Measurements from ENCODE around the gene UBAC1. TPM values are rescaled to one million over a fixed set of nuclear protein-coding genes. Genes with fewer than 3 reads are reported as not detected.
A peak's percentile ranks its signal among the peaks of the same experiment; 100 is the strongest.

Gene UBAC1
- total RNA-seq, 1 experiment from 2014 or later, result 58.2 TPM

GRCh38 chr9:135992486-135993408 is 31.6 kb upstream of the UBAC1 start:
- Histone ChIP-seq H3K27me3 (replicated peaks; ENCODE audit: insufficient read depth, low read depth, low read length, poor library complexity) (no peaks in the 10 kb centered on the region), H3K36me3 (ENCODE audit: insufficient read depth, low read length, poor library complexity, severe bottlenecking) (no peaks in the 10 kb centered on the region), H3K9me3 (ENCODE audit: low read depth, low read length, poor library complexity, severe bottlenecking) (no peaks in the 10 kb centered on the region), H3K27ac (ENCODE audit: low read depth, low read length, poor library complexity, severe bottlenecking) (peak overlapping the region; percentile 35), H3K4me1 (ENCODE audit: insufficient read depth, low read length, poor library complexity, severe bottlenecking) (peaks cover 40% of the 10 kb centered on the region), H3K4me3 (ENCODE audit: low read depth, low read length, poor library complexity, severe bottlenecking) (no peak overlapping the region)
- no TSS peak for BruUV-seq (replicated peaks)
- intact Hi-C loops (cut with micrococcal nuclease; ENCODE audit: unreplicated experiment), result no loop called here
- CTCF ChIA-PET, result no interaction called here
- peak; percentile 39 for DNase-seq (ENCODE audit: low spot score)
- TF ChIP-seq EZH2 (IDR thresholded peaks at IDR 0.05; ENCODE audit: borderline replicate concordance, low read depth, low read length, poor library complexity, severe bottlenecking), result no peak
- TF ChIP-seq CTCF (conservative IDR thresholded peaks at IDR 0.05; ENCODE audit: low read depth, low read length), result no peak
- POLR2A ChIA-PET (ENCODE audit: low non-redundant PET), result no interaction called here

- POLR2A ChIA-PET (ENCODE audit: low non-redundant PET), result no interaction called here
- CTCF ChIA-PET, result no interaction called here
- BruUV-seq (replicated peaks), result no TSS peak
- H3K36me3 ChIP-seq (ENCODE audit: insufficient read depth, low read length, poor library complexity, severe bottlenecking), result no peaks in the 10 kb centered on the region
- H3K4me3 ChIP-seq (ENCODE audit: low read depth, low read length, poor library complexity, severe bottlenecking), result no peak overlapping the region
- H3K9me3 ChIP-seq (ENCODE audit: low read depth, low read length, poor library complexity, severe bottlenecking), result no peaks in the 10 kb centered on the region
- H3K27me3 ChIP-seq (replicated peaks; ENCODE audit: insufficient read depth, low read depth, low read length, poor library complexity), result no peaks in the 10 kb centered on the region
- H3K27ac ChIP-seq (ENCODE audit: low read depth, low read length, poor library complexity, severe bottlenecking), result no peak overlapping the region
- DNase-seq (ENCODE audit: low spot score), result no peak
- peaks cover 40% of the 10 kb centered on the region for H3K4me1 ChIP-seq (ENCODE audit: insufficient read depth, low read length, poor library complexity, severe bottlenecking)
- TF ChIP-seq CTCF (conservative IDR thresholded peaks at IDR 0.05; ENCODE audit: low read depth, low read length), result no peak
- no peak for TF ChIP-seq EZH2 (IDR thresholded peaks at IDR 0.05; ENCODE audit: borderline replicate concordance, low read depth, low read length, poor library complexity, severe bottlenecking)
- intact Hi-C loops (cut with micrococcal nuclease; ENCODE audit: unreplicated experiment), result no loop called here
Observed at GRCh38 chr9:135991771-135992170, 30.6 kb upstream of the UBAC1 start.

- H3K9me3 ChIP-seq (ENCODE audit: low read depth, low read length, poor library complexity, severe bottlenecking), result no peaks in the 10 kb centered on the region
- no peaks in the 10 kb centered on the region for H3K27me3 ChIP-seq (replicated peaks; ENCODE audit: insufficient read depth, low read depth, low read length, poor library complexity)
- peak; percentile 80 for DNase-seq (ENCODE audit: low spot score)
- no peaks in the 10 kb centered on the region for H3K36me3 ChIP-seq (ENCODE audit: insufficient read depth, low read length, poor library complexity, severe bottlenecking)
- ChIA-PET POLR2A (ENCODE audit: low non-redundant PET) (interaction anchor here (0.6 kb wide), 1 partner anchor 372 kb away, joined by 4 read pairs; no protein-coding TSS in a partner anchor), CTCF (no interaction called here)
- TF ChIP-seq EZH2 (IDR thresholded peaks at IDR 0.05; ENCODE audit: borderline replicate concordance, low read depth, low read length, poor library complexity, severe bottlenecking) (no peak), CTCF (conservative IDR thresholded peaks at IDR 0.05; ENCODE audit: low read depth, low read length) (no peak)
- BruUV-seq (replicated peaks), result no TSS peak
- peak overlapping the region; percentile 15 for H3K4me3 ChIP-seq (ENCODE audit: low read depth, low read length, poor library complexity, severe bottlenecking)
- H3K4me1 ChIP-seq (ENCODE audit: insufficient read depth, low read length, poor library complexity, severe bottlenecking), result peaks cover 40% of the 10 kb centered on the region
- intact Hi-C loops (cut with micrococcal nuclease; ENCODE audit: unreplicated experiment), result no loop called here
- H3K27ac ChIP-seq (ENCODE audit: low read depth, low read length, poor library complexity, severe bottlenecking), result peak overlapping the region; percentile 63
Observed at GRCh38 chr9:135990468-135991429, 29.6 kb upstream of the UBAC1 start.
